Measurements from ENCODE around the gene FGGY. TPM values are rescaled to one million over a fixed set of nuclear protein-coding genes. Genes with fewer than 3 reads are reported as not detected.
A peak's percentile ranks its signal among the peaks of the same experiment; 100 is the strongest.

The FGGY gene
- total RNA-seq, 1 donor from 2014 or later = 9.0 TPM

DNA sequence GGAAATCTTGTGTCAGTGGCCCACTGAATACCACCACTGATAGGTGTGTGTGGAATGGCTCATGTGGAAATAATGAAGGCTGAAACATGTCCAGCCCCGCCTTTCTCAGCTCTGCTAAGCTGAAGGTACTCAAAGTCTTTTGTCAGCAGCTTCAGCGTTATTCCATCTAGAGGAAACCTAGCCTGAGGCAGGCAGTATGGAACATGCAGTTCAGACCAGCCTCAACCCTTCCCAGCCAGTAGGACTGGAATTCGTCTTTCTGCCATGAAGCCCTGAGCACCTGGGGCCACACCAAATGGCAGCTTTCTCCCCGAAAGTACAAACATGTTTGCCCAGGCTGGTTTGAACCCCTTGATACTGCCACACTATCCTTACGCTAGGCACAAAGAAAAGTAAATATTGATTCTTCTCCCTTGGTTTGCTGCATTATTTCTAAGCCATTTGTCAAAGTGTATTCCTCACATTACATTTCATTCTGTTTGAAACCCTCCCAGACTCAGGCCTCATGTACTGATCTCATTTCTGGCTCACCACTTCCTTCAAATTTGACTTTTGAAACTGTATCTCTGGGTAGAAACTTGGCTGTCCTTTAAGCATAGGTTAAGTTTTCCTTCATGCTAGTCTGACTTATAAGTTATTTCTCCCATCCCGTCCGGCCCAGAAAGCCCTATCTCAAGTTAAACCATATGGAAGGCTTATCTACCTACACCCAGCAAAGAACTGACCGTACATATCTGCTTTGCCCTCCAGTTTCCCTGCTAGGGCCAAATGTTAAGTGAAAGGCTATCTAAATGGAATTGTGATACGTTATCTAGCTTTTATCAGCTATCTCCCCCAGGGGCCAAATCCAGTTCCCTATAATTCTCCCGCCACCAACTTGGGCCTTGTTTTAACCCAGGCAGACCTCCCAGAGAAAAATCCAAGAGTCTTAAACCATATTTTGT, 472.2 kb downstream of the FGGY start:
- no peak for DNase-seq (ENCODE audit: low spot score)
- TF ChIP-seq, protein P1, sequence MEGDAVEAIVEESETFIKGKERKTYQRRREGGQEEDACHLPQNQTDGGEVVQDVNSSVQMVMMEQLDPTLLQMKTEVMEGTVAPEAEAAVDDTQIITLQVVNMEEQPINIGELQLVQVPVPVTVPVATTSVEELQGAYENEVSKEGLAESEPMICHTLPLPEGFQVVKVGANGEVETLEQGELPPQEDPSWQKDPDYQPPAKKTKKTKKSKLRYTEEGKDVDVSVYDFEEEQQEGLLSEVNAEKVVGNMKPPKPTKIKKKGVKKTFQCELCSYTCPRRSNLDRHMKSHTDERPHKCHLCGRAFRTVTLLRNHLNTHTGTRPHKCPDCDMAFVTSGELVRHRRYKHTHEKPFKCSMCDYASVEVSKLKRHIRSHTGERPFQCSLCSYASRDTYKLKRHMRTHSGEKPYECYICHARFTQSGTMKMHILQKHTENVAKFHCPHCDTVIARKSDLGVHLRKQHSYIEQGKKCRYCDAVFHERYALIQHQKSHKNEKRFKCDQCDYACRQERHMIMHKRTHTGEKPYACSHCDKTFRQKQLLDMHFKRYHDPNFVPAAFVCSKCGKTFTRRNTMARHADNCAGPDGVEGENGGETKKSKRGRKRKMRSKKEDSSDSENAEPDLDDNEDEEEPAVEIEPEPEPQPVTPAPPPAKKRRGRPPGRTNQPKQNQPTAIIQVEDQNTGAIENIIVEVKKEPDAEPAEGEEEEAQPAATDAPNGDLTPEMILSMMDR (IDR thresholded peaks at IDR 0.05) = no peak
- Mint-ChIP-seq H3K4me3 (ENCODE audit: unreplicated experiment) (no peak overlapping the region), H3K4me1 (ENCODE audit: low read depth) (peaks cover 9% of the 10 kb centered on the region), H3K36me3 (ENCODE audit: low read depth) (peaks cover 3% of the 10 kb centered on the region), H3K27ac (ENCODE audit: unreplicated experiment) (no peak overlapping the region), H3K9me3 (ENCODE audit: low read depth) (no peaks in the 10 kb centered on the region), H3K27me3 (ENCODE audit: low read depth) (no peaks in the 10 kb centered on the region)

DNA sequence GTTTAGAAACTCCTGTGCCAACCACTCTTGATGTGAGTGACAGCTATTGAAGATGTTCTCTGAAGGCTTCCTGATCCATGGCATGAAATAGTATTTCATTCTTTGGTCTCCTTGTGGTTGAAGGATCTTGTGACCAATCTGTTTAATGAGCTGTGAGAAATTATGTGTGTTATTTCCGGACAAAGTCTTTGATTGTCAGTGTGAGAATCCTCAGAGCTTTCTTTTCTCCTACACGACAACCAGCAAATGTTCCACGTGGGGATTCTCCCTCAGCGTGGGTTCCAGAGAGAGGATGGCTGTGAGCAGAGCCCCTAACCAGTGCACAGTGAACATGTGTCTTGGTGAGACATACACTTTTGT, 472.8 kb downstream of the FGGY start:
- peaks cover 3% of the 10 kb centered on the region for H3K36me3 Mint-ChIP-seq (ENCODE audit: low read depth)
- H3K27ac Mint-ChIP-seq (ENCODE audit: unreplicated experiment) = no peak overlapping the region
- H3K4me3 Mint-ChIP-seq (ENCODE audit: unreplicated experiment) = no peak overlapping the region
- no peaks in the 10 kb centered on the region for H3K9me3 Mint-ChIP-seq (ENCODE audit: low read depth)
- TF ChIP-seq, protein P1 (IDR thresholded peaks at IDR 0.05) = no peak
- DNase-seq (ENCODE audit: low spot score) = no peak
- H3K4me1 Mint-ChIP-seq (ENCODE audit: low read depth) = peaks cover 9% of the 10 kb centered on the region
- H3K27me3 Mint-ChIP-seq (ENCODE audit: low read depth) = no peaks in the 10 kb centered on the region

DNA sequence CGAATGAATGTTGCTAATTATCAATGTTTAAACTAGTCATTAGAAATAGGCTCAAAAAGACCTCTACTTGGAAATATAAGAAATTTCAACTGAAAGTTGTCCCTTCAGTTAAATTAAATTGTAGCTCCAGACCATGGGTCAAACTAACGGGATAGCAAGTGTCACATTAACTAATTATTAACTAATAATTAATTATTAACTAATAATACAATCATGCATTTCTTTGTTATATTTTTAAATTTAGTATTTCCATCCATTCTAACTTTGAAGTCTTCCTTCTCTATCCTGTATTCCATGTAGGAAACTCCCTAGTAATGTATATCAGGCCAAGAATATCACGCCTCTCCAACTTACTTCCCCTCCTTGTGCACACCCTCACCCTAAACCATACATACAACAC, 474.5 kb downstream of the FGGY start:
- Mint-ChIP-seq H3K27ac (ENCODE audit: unreplicated experiment) (no peak overlapping the region), H3K9me3 (ENCODE audit: low read depth) (no peaks in the 10 kb centered on the region)

DNA sequence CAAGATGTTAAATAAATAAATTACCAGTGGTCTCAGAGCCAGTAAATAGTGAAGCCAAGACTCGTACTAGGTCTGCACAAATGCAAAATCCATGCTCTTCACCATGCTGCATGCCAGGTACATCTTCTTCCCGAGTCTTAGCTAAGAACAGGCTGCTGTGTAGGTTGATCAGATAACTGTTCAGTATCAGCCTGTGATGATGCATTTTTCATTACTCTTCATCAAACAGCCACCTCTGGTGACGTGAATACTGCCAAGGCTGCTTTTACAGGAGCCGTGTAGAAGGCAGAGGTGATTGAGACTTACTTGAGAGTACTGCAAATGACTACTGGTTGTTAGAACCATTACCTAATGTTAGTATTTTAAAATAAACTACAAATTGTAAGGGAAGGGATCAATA, 478.6 kb downstream of the FGGY start:
- peaks cover 15% of the 10 kb centered on the region for H3K4me1 Mint-ChIP-seq (ENCODE audit: low read depth)
- TF ChIP-seq, protein P1 (IDR thresholded peaks at IDR 0.05) = no peak
- DNase-seq (ENCODE audit: low spot score) = no peak
- no peaks in the 10 kb centered on the region for H3K9me3 Mint-ChIP-seq (ENCODE audit: low read depth)
- H3K27ac Mint-ChIP-seq (ENCODE audit: unreplicated experiment) = no peak overlapping the region
- H3K27me3 Mint-ChIP-seq (ENCODE audit: low read depth) = no peaks in the 10 kb centered on the region
- H3K4me3 Mint-ChIP-seq (ENCODE audit: unreplicated experiment) = no peak overlapping the region
- H3K36me3 Mint-ChIP-seq (ENCODE audit: low read depth) = peaks cover 2% of the 10 kb centered on the region

More for the DNA sequence above, 474.5 kb downstream of the FGGY start:
- TF ChIP-seq, protein P1 (IDR thresholded peaks at IDR 0.05) = no peak
- Mint-ChIP-seq H3K36me3 (ENCODE audit: low read depth) (peaks cover 3% of the 10 kb centered on the region), H3K4me1 (ENCODE audit: low read depth) (peaks cover 7% of the 10 kb centered on the region), H3K4me3 (ENCODE audit: unreplicated experiment) (no peak overlapping the region), H3K27me3 (ENCODE audit: low read depth) (no peaks in the 10 kb centered on the region)
- DNase-seq (ENCODE audit: low spot score) = no peak

DNA sequence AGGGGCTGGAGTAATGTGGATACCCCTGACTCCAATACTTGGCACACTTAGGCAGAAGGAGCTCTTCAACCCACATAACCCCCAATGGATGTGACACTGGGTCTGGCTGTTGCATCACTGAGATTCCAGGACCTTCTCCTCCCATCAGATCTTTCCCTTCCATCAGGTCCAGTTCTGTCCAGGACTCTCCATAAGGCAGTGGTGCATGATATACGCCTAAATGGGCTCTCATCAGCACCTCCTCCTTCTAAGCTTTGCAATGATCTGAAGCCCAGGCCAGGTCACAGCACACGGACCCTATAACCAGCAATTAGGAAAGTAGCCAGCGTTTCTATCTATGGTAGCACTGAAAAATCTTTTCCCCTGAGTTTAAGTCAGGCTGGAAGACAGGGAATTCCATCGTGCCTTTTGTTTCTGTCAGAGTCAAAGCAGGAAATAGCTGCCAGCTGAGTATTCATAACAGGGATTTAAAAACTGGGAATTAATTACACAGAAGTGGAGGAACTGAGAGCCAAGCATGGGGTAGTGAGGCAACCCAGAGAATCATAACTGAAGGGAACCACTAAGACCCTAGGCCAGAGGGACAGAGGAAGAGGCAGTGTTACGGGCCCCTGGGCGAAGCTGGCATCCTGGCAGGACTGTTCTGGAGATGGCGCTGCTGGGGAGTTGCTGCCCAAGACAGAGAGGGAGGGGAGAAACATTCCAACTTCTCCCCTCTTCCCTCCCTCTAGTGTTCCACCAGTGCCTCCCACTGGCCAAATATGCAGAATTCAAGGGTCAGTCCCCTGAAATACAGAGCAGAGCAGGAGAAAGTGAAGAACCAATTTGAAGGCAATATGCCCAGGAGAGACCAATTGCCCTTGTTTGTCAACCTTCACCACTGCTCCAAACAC, 480.3 kb downstream of the FGGY start:
- peak overlapping the region; percentile 29 for H3K4me3 Mint-ChIP-seq (ENCODE audit: unreplicated experiment)

More for the DNA sequence above, 480.3 kb downstream of the FGGY start:
- H3K4me1 Mint-ChIP-seq (ENCODE audit: low read depth) = peaks cover 15% of the 10 kb centered on the region
- H3K9me3 Mint-ChIP-seq (ENCODE audit: low read depth) = no peaks in the 10 kb centered on the region
- no peak for DNase-seq (ENCODE audit: low spot score)
- peak overlapping the region; percentile 74 for H3K27ac Mint-ChIP-seq (ENCODE audit: unreplicated experiment)
- H3K36me3 Mint-ChIP-seq (ENCODE audit: low read depth) = no peaks in the 10 kb centered on the region
- TF ChIP-seq, protein P1 (IDR thresholded peaks at IDR 0.05) = peak; percentile 55
- H3K27me3 Mint-ChIP-seq (ENCODE audit: low read depth) = no peaks in the 10 kb centered on the region

All from chondrocyte (in vitro differentiated cells).